HEK293T (cell line): ENCODE results near the gene ZNF831.

Experiments
- CTBP1 ChIP-seq: fragments of 450-650 bp; IDR thresholded peaks from 2 replicates; pipeline ENCODE4 v1.6.1; 2016; ENCODE audit warnings: borderline replicate concordance
- SP1 ChIP-seq: fragments of 450-650 bp; IDR thresholded peaks from 2 replicates; pipeline ENCODE4 v1.6.1; 2017
- TARDBP ChIP-seq: fragments of 450-650 bp; IDR thresholded peaks from 2 replicates; pipeline ENCODE4 v1.6.1; 2016

- no peak for TF ChIP-seq TARDBP
- TF ChIP-seq CTBP1 = no peak
- no peak for TF ChIP-seq SP1
These were observed 30.7 kb downstream of the ZNF831 start for GRCh38 chr20:59194023-59194935.
